GM12872 (cell line): ENCODE data around the gene FAXDC2.

Experiments
- CTCF ChIP-seq: IDR thresholded peaks from 3 replicates; pipeline ENCODE4 v1.5.1; 2011; ENCODE audit warnings: low read depth, mild to moderate bottlenecking, low read length, moderate library complexity; ENCODE audit not compliant: insufficient read depth

The FAXDC2 gene

DNA sequence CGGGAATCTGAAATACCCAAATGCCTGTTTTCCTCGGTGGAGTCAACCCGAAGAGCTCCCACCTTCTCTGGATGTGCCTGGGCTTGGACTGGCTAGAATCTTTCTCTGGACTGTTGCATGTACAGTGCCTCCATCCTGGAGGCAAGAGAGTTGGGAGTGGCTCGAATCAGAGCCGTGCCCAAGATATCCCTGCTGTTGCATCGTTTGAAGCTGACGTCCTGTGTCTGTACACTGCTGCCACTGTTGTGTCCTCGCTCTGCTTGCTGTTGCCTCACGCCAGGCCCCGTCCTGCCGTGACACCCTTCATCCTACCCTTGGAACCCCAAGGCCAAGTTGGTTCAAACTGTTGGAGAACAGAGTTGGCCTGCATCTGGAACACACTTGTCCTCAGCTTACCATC lies 35.4 kb downstream of the FAXDC2 start:
- no peak for TF ChIP-seq CTCF

DNA sequence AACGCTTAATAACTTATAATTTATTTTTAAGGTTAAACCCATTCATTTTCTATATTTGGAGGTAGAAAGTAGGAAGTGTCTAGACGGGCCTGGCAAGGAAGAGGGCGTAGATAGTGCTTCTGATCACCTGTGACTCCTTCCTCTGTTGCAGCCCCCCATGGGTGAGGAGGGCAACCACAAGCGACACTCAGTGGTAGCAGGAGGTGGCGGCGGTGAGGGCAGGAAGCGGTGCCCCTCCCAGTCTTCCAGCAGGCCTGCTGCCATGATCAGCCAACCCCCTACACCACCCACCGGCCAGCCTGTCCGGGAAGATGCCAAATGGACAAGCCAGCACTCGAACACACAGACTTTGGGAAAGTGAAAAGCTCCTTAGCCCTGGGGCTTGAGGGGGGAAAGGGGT lies 36.7 kb downstream of the FAXDC2 start:
- TF ChIP-seq CTCF: no peak

DNA sequence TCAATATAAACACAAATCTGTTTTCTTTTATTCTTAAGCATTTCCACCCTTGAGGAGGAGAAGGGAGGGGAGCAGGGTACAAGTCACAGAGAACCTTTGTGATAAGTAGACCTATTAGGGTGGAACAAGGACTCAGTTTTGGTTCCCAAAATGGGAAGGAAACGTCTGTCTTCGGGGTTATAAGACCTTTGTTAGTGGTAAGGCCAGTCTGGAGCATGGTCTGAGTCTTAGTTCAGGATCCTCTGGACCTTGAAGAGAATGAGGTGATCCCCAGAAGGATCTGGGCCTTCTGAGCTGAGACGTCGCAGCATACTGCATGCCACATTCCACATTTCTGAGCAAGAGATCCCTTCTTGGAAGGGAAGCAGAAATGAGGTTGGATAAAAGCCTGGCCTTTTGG lies 37.2 kb downstream of the FAXDC2 start:
- no peak for TF ChIP-seq CTCF

- peak; percentile 78 for TF ChIP-seq CTCF
Observed at GRCh38 chr5:154811653-154812465, 38.5 kb downstream of the FAXDC2 start.

DNA sequence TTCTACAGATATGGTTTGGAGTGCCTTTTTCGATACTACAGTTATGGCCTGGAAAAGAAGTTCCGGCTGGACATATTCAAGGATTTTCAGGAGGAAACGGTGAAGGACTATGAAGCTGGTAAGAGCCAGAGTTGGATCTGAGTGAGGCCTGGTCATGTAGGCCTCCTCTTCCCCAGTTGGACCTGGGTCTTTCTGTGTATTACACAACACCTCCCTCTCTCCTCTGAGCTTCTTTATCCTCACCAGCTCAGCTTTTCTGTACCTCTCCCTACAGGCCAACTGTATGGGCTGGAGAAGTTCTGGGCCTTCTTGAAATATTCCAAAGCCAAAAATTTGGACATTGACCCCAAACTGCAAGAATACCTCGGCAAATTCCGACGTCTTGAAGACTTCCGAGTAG lies 39.2 kb downstream of the FAXDC2 start:
- no peak for TF ChIP-seq CTCF

GRCh38 chr5:154806176-154806575 lies 44.2 kb downstream of the FAXDC2 start:
- no peak for TF ChIP-seq CTCF

DNA sequence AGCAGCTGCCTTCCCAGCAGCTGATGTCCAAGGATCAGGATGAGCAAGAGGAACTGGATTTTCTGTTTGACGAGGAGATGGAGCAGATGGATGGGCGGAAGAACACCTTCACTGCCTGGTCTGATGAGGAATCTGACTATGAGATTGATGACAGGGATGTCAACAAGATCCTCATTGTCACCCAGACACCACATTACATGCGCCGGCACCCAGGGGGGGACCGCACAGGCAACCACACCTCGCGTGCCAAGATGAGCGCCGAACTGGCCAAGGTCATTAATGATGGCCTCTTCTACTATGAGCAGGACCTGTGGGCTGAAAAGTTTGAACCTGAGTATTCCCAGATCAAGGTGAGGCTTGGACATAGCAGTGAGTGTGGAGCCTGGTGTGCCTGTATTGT lies 48.4 kb downstream of the FAXDC2 start:
- TF ChIP-seq CTCF: no peak
